ENCODE data around the gene CHD2.

CHD2 gene

GRCh38 chr15:92959219-92959618, 59.1 kb downstream of the CHD2 start:
- DNase-seq (ENCODE audit: low read depth, low spot score) = no peak

GRCh38 chr15:92960996-92961681, 61.0 kb downstream of the CHD2 start:
- no peak for DNase-seq (ENCODE audit: low read depth, low spot score)

- no peak for DNase-seq (ENCODE audit: low read depth, low spot score)
These were observed 62.8 kb downstream of the CHD2 start for GRCh38 chr15:92962914-92963313.

GRCh38 chr15:92963794-92964193, 63.7 kb downstream of the CHD2 start:
- no peak for DNase-seq (ENCODE audit: low read depth, low spot score)

- DNase-seq (ENCODE audit: low read depth, low spot score) = no peak
These were observed 69.0 kb downstream of the CHD2 start for GRCh38 chr15:92968926-92969651.

GRCh38 chr15:92970656-92971055, 70.5 kb downstream of the CHD2 start:
- no peak for DNase-seq (ENCODE audit: low read depth, low spot score)

- no peak for DNase-seq (ENCODE audit: low read depth, low spot score)
These were observed 71.0 kb downstream of the CHD2 start for GRCh38 chr15:92971081-92971480.

- no peak for DNase-seq (ENCODE audit: low read depth, low spot score)
These were observed 71.6 kb downstream of the CHD2 start for GRCh38 chr15:92971713-92972112.

- DNase-seq (ENCODE audit: low read depth, low spot score) = no peak
These were observed 74.2 kb downstream of the CHD2 start for GRCh38 chr15:92974183-92974915.

- DNase-seq (ENCODE audit: low read depth, low spot score) = no peak
These were observed 79.0 kb downstream of the CHD2 start for GRCh38 chr15:92979011-92979701.

- DNase-seq (ENCODE audit: low read depth, low spot score) = no peak
These were observed 81.2 kb downstream of the CHD2 start for GRCh38 chr15:92981333-92981732.

GRCh38 chr15:92984161-92984560, 84.0 kb downstream of the CHD2 start:
- DNase-seq (ENCODE audit: low read depth, low spot score) = no peak

- DNase-seq (ENCODE audit: low read depth, low spot score) = no peak
These were observed 89.3 kb downstream of the CHD2 start for GRCh38 chr15:92989470-92989869.

- no peak for DNase-seq (ENCODE audit: low read depth, low spot score)
These were observed 89.9 kb downstream of the CHD2 start for GRCh38 chr15:92990031-92990430.

GRCh38 chr15:92992720-92993119, 92.6 kb downstream of the CHD2 start:
- DNase-seq (ENCODE audit: low read depth, low spot score) = no peak

GRCh38 chr15:92997821-92998220, 97.7 kb downstream of the CHD2 start:
- no peak for DNase-seq (ENCODE audit: low read depth, low spot score)

GRCh38 chr15:93001156-93001555, 101.0 kb downstream of the CHD2 start:
- no peak for DNase-seq (ENCODE audit: low read depth, low spot score)

- DNase-seq (ENCODE audit: low read depth, low spot score) = no peak
These were observed 101.8 kb downstream of the CHD2 start for GRCh38 chr15:93001881-93002280.

- DNase-seq (ENCODE audit: low read depth, low spot score) = no peak
These were observed 105.0 kb downstream of the CHD2 start for GRCh38 chr15:93005133-93005532.

- DNase-seq (ENCODE audit: low read depth, low spot score) = no peak
These were observed 107.9 kb downstream of the CHD2 start for GRCh38 chr15:93007994-93008393.

- no peak for DNase-seq (ENCODE audit: low read depth, low spot score)
These were observed 112.7 kb downstream of the CHD2 start for GRCh38 chr15:93012786-93013185.

GRCh38 chr15:93017526-93017925, 117.4 kb downstream of the CHD2 start:
- DNase-seq (ENCODE audit: low read depth, low spot score) = no peak

Measured in activated CD4-positive, CD25-positive, alpha-beta regulatory T cell treated with anti-CD3 and anti-CD28 coated beads, Interleukin-2, amount 50 U/mL, for 16 hours (primary cell).